ENCODE results near the gene DMBX1.

DNA sequence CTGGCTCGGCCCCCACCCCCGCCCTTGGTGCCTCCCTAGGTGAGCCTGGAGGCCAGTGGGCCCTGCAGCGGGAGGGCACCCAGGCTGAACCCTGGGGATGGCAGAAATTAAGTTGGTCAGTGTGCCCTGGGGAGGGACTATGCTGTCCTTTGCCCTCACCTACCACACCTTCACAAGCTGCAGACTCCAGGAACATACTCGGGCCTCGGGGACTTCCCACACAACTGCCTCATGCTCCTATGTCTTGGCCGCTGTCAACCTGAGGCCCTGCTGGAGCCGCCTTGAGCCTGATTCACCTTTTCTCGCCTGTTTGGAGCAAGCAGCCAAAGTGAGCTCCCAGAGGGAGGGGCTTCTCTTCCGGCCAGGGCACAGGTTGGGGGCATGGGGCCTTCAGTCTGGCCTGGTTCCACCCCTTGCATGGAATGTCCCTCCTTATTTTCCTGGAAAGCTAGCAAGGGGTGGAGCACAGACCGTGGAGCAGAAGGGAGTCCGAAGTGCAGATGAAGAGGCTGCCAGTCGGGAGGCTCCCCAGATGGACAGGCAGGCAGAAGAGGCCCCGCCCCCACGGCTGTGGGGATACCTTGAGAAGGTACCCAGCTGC, 37.2 kb downstream of the DMBX1 start:
- TF ChIP-seq, protein P1, sequence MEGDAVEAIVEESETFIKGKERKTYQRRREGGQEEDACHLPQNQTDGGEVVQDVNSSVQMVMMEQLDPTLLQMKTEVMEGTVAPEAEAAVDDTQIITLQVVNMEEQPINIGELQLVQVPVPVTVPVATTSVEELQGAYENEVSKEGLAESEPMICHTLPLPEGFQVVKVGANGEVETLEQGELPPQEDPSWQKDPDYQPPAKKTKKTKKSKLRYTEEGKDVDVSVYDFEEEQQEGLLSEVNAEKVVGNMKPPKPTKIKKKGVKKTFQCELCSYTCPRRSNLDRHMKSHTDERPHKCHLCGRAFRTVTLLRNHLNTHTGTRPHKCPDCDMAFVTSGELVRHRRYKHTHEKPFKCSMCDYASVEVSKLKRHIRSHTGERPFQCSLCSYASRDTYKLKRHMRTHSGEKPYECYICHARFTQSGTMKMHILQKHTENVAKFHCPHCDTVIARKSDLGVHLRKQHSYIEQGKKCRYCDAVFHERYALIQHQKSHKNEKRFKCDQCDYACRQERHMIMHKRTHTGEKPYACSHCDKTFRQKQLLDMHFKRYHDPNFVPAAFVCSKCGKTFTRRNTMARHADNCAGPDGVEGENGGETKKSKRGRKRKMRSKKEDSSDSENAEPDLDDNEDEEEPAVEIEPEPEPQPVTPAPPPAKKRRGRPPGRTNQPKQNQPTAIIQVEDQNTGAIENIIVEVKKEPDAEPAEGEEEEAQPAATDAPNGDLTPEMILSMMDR (IDR thresholded peaks at IDR 0.05), result no peak
- TF ChIP-seq POLR2A (IDR thresholded peaks at IDR 0.05), result no peak
